HG02798 (cell line): Measurements from ENCODE around the gene TERT.
"Not testable (repeated sequence)": the region's sequence is repeated elsewhere in the genome, so short reads cannot be mapped to it uniquely, and the experiment has no call there.

Source experiments
- ATAC-seq: cut with Tn5 transposase; IDR thresholded peaks from one replicate; pipeline ENCODE4 v1.9.1; 2021; ENCODE audit warnings: mild to moderate bottlenecking; ENCODE audit not compliant: unreplicated experiment, poor library complexity

Gene TERT

DNA sequence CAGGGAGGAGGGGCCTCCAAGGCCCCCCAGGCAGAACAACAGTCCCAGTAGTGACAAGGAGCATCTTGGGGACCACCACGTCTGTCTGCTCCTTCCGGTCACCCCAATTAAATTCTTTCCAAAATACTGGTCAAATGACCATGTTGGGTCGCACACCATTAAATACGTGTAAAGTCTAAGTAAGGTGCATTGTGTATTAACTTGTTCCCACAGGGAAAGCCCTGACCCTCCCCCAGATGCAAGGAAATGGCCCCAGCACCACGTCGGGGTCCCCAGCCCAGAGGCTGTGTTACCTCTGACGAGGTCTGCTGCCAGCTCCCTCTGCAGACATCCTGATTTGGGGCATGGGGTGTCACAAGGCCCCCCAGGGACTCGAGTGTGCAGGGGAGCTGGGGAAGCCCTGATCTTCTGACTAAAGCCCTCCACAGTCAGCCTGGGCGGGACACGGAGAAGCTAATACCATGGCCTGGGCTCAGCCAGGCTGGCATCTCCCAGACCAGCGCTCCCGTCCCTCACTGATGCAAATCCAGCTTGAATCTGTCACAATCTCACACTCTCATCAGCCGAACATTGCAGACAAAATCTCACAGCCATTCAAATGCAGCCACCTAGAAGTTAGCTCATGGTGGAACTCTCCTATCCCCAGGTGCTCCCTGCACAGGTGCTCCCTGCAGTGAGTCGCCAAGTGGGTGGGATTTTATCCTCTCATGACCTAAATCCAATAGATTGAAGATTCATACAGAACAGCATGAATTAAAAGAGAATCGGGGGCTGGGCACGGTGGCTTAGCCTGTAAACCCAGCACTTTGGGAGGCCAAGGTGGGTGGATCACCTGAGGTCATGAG is 13.6 kb downstream of the TERT start:
- no peak for ATAC-seq

DNA sequence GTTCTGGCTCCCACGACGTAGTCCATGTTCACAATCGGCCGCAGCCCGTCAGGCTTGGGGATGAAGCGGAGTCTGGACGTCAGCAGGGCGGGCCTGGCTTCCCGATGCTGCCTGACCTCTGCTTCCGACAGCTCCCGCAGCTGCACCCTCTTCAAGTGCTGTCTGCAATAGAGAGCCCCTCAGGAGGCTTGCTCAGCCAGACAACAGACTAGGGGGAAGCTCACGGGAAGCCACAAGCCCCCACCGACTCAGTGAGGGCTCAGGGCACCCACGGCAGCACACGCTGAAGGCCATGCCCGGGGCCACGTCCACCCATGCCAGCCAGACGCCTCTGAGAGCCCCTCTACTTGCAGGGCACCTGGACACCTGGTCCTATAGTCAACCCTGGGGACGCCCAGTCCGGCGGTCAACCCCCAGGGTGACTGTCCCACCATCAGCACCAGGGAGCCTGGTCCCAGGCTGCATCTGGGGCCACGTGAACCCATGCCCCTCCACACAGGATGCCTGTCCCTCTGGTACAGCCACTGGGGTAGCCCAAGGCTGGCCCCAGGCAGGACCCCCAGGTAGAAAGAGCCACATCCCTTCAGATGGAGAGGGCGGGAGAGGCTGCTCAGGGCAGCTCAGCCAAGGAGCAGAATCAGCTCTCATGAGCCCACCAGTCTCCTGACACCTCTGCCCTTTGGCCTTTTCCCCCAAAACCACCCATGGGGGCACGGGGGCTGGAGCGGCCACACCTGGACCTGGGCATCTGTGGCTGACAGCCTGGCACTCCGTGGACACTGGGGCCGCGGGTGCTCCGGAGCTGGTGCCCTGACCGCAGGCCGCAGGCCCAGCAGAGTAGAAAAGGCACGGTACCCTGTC is 14.5 kb downstream of the TERT start:
- no peak for ATAC-seq

DNA sequence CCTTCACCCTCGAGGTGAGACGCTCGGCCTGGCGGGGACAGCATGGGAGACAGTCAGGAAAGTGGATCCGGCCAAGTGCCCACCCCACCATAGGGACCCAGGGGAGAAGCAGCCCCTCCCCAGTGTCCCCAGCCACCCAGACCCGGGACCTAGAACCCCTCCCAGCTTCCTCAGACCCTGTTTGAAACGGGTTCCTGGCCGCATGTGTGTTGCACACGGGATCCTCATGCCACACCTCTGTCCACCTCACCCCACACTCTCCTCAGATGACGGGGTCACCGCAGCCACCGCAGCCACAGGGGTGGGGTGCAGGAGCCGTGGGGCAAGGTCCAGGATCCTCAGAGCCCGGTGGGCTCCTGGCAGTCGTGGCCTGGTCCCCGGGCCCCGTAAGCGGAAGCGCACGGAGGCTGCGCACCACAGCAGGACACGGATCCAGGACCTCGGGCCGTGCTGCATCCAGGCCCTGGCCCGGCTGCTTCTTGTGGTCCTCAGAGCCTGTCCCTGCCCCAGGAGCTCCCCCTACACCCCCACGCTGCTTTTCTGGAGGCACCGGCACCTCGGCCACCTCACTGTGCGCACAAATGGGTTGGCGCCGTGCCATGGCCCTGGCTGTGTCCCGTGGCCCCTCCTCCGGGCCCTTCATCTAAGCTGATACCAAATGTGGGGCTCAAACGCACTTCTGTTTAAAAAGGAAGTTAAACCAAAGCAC is 15.3 kb downstream of the TERT start:
- ATAC-seq: no peak

DNA sequence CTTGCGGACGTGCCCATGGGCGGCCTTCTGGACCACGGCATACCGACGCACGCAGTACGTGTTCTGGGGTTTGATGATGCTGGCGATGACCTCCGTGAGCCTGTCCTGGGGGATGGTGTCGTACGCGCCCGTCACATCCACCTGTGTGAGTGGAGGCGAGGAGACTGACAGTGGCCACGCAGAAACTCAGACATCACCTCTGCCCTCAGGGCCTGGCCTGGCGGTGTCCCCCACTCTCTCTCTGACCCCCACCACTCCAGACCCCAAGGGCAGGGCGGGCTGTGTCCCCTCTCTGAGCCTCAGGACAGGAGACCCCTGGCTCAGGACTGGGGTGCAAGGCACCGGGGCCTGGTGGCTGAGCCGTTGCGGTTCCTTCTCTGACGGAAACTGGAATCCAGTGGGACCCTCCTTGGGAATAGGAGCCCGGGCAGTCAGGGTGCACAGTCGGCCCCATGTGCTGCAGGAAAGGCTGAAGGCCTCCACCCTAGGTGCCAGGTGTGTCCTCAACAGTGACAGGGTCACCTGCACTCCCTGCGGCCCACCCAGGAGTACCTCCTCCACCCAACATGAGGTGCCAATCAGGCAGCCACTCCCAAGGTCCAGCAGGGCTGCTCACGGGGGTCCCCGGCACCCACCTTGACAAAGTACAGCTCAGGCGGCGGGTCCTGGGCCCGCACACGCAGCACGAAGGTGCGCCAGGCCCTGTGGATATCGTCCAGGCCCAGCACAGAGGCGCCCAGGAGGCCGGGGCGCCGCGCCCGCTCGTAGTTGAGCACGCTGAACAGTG is 16.0 kb downstream of the TERT start:
- no peak for ATAC-seq

DNA sequence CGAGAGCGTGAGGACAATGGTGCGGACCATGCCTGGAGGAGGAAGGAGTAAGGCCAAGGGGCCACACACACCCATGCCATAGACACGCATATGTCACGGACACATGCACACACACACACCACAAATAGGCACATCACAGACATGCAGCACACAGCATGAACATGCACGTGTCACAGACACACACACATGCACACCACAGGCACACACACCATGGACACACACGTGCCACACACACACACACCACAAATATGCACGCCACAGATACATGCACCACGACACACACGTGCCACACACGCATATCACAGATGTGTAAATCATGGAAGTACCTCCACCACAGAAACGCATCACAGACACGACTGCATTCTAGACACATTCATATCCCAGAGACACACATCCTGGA is 16.7 kb downstream of the TERT start:
- no peak for ATAC-seq

DNA sequence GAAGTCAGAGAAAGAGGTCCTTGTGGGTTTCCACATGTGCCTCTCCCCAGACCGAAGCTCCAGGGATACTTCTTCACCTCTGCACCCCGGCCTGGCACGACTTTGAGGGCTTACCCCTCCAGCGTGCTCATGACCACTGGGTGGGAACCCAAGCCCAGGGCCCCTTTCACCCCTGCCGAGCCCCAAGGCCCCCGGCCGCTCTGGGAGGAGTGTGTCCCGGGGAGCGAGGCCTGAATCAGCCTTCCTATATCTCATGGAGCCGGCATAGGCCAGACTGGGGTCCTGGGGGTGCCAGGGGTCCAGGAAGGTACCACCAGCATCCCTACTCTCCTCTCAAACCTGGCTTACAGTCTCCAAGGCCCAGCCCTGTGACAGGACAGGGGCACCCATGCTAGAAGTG is 17.1 kb downstream of the TERT start:
- ATAC-seq: no peak

DNA sequence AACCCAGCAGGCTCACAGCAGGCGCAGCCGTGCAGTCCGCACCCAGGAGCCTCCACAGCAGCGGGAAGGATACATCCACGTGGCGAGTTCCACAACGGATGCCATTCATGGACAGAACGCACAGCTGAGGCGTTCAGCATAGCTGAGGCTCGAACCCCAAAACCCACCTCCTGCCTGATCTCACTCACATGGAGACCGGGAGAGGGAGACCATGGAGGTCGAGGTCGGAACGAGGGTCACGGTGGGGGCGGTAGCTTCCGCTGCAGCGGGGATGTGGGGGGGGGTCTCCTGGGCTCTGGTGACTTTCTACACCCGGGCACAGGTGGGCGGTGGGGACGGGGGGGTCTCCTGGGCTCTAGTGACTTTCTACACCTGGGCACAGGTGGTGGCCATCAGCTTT is 17.5 kb downstream of the TERT start:
- no peak for ATAC-seq

DNA sequence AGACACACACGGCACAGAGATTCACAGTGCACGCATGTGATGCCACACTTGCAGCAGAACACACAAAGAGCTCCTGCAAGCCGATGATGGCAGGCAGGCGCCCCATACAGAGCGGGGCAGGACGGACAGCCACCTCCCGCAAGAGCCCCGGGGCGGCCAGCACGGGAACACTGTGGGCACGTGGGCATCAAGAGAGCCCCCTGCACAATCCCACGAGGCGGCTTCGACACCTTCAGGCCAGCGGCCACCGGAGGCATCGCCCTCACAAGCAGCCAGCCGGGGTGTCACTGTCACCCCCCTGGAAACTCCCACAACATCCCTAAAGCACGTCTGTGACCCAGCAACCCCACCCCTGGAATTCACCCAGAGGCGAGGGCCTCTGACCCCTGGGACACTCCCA is 17.9 kb downstream of the TERT start:
- no peak for ATAC-seq

DNA sequence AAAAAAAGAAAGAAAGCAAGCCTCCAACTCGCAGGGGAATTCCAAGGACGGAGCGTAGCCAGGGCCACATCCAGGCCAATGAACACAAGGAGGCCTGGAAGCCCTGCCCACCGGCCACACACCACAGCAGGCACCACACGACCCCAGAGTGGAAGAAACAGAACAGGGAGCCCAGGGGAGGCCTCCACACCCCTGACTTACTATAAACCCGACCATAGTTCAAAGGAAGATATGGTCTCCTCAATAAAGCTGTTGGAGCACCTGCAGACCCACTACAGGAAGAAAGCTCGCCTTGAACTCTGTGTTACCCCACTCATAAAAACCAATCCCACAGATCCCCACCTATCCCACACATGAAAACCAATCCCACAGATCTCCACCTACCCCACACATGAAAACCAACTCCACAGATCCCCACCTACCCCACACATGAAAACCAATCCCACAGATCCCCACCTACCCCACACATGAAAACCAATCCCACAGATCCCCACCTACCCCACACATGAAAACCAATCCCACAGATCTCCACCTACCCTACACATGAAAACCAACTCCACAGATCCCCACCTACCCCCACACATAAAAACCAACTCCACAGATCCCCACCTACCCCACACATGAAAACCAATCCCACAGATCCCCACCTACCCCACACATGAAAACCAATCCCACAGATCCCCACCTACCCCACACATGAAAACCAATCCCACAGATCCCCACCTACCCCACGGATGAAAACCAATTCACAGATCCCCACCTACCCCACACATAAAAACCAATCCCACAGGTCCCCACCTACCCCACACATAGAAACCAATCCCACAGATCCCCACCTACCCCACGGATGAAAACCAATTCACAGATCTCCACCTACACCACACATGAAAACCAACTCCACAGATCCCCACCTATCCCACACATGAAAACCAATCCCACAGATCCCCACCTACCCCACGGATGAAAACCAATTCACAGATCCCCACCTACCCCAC is 19.2 kb downstream of the TERT start:
- not testable (repeated sequence) for ATAC-seq

DNA sequence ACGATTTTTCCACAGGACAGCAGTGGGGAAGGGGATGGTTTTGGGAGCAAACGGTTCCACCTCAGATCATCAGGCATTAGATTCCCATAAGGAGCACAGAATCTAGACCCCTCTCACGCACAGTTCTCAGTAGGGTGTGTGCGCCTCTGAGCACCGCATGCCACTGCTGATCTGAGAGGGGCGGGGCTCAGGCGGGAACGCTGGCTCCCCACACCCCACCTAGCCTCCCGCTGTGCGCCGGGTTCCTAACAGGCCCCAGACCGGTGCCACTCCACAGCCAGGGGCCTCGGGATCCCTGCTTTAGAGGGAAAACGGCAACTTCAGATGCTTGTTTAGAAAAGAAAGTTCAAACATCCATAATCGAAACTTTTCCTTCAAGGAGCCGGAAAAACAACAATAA is 20.4 kb downstream of the TERT start:
- no peak for ATAC-seq

DNA sequence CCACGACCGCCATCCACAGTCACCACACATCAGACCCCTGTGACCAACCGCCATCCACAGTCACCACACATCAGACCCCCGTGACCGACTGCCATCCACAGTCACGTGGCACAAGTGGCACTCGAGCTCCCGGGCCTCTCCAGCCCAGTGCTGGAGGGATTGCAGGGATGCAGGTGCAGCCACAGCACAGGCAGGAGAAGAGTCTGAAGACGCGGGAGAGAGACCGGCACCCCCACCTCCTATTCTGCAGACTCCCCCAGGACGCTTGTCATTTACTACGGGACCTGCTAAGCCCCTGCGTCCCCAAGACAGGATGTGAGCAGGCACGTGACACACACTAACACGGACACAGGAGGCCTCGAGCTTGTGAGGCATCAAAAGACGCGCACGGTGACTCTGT is 21.1 kb downstream of the TERT start:
- no peak for ATAC-seq

DNA sequence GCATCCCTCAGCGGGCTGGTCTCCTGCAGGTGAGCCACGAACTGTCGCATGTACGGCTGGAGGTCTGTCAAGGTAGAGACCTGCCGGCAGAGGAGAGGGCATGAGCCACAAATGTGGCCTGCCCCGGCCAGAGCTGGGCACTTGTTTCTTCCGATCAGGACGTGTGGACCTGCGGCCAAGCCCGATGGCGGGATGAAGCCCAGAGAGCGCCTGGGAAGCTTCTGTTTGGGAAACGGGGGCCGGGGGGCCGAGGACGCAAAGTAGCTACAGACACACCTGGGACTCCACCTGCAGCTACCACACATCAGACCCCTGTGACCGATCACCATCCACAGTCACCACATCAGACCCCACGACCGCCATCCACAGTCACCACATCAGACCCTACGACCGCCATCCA is 22.7 kb downstream of the TERT start:
- no peak for ATAC-seq

DNA sequence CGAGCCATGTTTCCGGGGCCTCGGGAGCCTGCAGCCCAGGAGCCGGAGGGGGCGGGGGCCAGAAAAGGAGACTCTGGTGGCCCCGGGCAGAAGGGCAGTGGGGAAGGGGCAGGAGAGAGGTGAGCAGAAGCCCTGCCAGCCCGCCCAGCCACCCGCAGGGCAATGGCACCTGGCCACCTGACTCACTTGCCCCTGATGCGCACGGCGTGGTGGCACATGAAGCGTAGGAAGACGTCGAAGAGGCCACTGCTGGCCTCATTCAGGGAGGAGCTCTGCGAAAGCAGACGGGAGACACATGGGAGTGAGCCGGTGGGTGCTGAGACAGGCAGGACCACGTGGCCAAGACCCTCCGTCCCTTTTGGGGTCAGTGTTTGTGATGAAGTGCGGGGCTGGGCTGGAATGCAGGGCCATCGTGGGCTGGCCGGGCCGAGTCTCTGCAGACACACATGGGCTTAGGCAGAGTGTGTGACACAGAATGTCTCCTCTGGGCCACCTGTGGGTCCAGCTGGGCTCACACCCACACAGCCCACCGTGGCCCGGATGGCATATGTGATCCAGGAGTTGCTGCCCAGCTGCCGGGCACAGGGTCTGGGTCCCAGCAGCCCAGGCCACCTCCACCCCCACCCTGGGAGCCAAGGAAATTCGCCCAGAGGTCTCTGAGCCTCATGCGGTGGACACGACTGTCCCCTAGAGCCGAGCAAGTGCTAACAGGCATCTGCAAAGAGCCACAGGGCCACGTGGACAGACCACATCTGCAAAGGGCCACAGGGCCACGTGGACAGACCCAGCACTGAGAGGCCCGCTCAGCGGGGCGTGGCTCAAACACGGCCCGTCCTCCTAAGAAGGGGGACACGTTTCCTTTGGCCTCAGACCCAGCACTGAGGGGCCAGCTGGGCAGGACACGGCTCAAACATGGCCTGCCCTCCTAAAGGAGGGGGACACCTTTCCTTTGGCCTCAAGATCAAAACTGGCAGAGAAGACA is 23.6 kb downstream of the TERT start:
- no peak for ATAC-seq

DNA sequence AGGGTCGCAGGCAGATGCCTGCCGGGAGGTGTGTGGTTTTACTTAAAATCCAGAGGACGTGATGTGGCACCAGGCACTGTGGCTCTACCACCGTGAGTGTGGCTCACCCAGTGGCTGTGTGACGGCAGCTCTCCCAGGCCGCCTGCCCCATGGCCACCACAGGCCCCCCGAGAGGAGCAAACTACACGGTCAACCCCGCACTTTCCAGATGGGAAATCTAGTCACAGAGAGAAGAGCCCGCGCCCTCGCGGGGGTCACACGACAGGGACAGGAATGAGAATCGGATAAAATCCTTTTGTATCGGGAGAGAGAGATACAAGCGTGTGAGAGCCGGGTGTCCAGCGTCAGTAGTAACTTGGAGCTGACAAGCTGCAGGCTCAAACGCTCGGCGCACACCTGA is 24.4 kb downstream of the TERT start:
- no peak for ATAC-seq

DNA sequence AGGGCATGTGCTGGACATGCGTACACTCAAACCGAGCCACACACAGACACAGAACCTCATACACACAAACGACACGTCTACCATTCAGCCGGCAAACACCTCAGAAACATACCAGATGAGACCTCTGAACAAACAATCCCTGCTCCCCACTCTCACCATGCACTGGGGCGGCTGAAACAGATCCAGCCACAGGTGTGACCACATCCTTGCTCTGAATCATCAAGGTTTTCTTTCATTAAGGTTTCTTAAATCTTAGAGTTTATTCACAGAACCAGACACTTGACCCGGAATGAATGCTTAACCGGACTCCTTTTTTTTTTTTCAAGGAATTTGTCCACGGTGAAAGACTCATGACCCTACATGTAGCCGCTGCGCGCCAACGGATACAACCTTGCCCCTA is 26.2 kb downstream of the TERT start:
- no peak for ATAC-seq

DNA sequence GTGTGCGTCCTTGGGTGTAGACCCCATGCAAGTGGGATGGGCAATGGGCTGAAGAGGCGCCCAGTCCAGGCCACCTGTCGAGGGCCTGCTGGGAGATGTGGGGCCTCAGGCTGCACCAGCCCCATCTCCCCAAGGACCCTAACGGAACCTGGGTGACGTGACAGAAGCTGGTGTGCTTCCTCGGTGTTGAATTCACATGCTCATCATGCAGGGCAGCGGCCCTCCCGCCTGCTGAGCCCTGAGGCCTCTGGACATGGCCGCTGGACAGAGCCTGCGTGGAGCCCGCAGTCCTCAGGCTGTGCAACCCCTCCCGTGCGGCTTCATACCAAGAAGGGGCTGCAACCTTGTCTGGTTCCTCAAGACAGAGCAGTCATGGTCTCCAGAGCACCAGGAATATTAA is 26.8 kb downstream of the TERT start:
- no peak for ATAC-seq

DNA sequence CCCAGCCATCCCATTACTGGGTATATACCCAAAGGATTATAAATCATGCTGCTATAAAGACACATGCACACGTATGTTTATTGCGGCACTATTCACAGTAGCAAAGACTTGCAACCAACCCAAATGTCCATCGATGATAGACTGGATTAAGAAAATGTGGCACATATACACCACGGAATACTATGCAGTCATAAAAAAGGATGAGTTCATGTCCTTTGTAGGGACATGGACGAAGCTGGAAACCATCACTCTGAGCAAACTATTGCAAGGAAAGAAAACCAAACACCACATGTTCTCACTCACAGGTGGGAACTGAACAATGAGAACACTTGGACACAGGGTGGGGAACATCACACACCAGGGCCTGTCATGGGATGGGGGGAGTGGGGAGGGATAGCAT is 27.4 kb downstream of the TERT start:
- ATAC-seq: not testable (repeated sequence)

DNA sequence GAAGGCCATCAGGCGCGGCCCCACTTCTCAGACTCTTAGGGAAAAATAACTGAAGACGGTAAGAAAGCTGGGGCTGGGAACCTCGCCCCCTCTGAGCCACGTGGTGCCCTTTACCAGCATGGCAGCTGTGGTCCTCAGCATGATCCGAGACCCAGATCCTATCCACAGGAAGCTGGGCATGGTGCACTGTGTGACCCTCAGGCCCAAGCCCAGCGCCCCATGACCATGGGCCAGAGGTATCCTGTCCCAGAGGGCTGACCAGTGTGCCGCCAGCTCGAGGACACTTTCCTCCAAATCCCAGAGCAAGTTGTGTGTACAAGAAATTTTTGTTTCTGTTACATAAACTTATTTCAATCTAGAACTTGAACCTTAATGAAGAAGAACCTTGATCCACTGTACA is 28.1 kb downstream of the TERT start:
- ATAC-seq: no peak
